22Rv1 (cell line): ENCODE results near the gene MEOX1.

Source experiments
- CTCF ChIP-seq: fragments of 450-650 bp; IDR thresholded peaks from 2 replicates; pipeline ENCODE4 v1.5.1; 2017; ENCODE audit warnings: mild to moderate bottlenecking
- ZFX ChIP-seq: fragments of 450-650 bp; IDR thresholded peaks from 2 replicates; pipeline ENCODE4 v1.6.1; 2017; ENCODE audit warnings: antibody characterized with exemption, borderline replicate concordance

GRCh38 chr17:43689814-43690213, 28.1 kb upstream of the MEOX1 start:
- TF ChIP-seq CTCF (no peak), ZFX (no peak)
